T-helper 2 cell treated with Interferon-gamma antibody and Interleukin-4, amounts not matched to agents 5 μg/mL and 100 μg/mL, for 36 hours (primary cell): ENCODE data around the gene ARHGAP24.

Source experiments
- DNase-seq: peaks from one replicate; pipeline ENCODE4 v3.0.0; 2021; ENCODE audit warnings: low spot score
- H3K27ac Mint-ChIP-seq: one replicate; pipeline ENCODE4 v1.8.0; 2021; ENCODE audit warnings: mild to moderate bottlenecking, mixed read lengths
- H3K27me3 Mint-ChIP-seq: one replicate; pipeline ENCODE4 v1.8.0; 2021; ENCODE audit warnings: low read depth, mixed read lengths
- H3K36me3 Mint-ChIP-seq: one replicate; pipeline ENCODE4 v1.8.0; 2021; ENCODE audit warnings: low read depth, mixed read lengths
- H3K4me1 Mint-ChIP-seq: one replicate; pipeline ENCODE4 v1.8.0; 2021; ENCODE audit warnings: low read depth, mixed read lengths
- H3K4me3 Mint-ChIP-seq: one replicate; pipeline ENCODE4 v1.8.0; 2022; ENCODE audit warnings: mild to moderate bottlenecking, moderate library complexity, mixed read lengths
- H3K9me3 Mint-ChIP-seq: one replicate; pipeline ENCODE4 v1.8.0; 2021; ENCODE audit warnings: mixed read lengths

The ARHGAP24 gene

DNA sequence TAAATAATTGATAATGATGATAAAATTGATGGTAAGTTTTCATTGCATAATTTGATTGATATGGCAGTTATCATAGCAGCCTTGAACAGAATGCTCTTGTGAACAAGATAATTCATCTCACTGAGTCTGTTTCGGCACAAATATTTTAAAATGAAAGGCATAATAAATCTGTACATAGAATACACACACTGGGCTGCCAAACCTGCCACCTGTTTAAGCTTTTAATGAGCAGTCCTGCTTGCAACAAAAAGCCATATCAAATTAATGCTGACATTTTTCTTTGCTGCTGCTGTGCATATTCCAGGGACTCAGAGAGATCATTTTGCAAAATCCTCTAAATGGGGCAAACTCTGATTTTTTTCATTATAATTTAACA, 201.1 kb downstream of the ARHGAP24 start:
- H3K4me1 Mint-ChIP-seq, result no peaks in the 10 kb centered on the region
- H3K27ac Mint-ChIP-seq, result no peak overlapping the region
- no peak overlapping the region for H3K4me3 Mint-ChIP-seq
- no peaks in the 10 kb centered on the region for H3K9me3 Mint-ChIP-seq
- no peaks in the 10 kb centered on the region for H3K27me3 Mint-ChIP-seq
- no peak for DNase-seq
- no peaks in the 10 kb centered on the region for H3K36me3 Mint-ChIP-seq

DNA sequence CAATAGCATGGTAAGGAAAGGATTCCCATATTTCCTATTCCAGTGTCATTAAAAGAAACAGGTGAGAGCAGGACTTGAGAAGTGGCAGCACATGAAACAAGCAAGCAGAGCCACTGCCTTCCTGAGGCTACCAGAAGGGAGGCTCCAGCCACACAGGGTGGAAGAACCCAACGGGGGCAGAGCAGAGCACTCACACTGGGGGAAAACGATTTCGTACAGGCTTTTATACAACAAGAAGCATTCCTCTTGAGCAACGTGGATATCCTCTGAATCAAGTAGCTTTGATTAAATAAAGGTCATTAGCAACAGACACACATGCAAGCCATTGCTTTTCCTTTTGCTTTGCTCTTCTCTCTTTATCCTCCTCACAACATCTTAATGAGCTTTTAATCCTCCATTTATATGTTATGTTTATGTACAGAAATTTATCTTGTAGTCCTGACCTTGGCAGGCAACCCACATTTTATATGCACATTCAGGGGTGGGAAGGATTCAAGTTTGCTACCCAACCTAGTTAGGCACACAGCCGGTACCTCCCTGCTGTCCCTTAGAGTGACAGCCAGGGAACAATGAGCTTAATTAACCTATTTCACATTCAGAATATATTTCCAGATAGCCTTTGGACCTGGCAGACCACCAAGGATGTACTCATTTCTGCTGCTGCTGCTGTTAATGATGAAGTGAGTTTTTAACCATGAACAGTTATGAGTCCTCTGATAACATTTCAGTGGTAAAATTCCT, 202.1 kb downstream of the ARHGAP24 start:
- no peak overlapping the region for H3K4me3 Mint-ChIP-seq
- H3K36me3 Mint-ChIP-seq, result no peaks in the 10 kb centered on the region
- H3K27ac Mint-ChIP-seq, result no peak overlapping the region
- H3K9me3 Mint-ChIP-seq, result no peaks in the 10 kb centered on the region
- no peaks in the 10 kb centered on the region for H3K4me1 Mint-ChIP-seq
- DNase-seq, result no peak
- H3K27me3 Mint-ChIP-seq, result no peaks in the 10 kb centered on the region

DNA sequence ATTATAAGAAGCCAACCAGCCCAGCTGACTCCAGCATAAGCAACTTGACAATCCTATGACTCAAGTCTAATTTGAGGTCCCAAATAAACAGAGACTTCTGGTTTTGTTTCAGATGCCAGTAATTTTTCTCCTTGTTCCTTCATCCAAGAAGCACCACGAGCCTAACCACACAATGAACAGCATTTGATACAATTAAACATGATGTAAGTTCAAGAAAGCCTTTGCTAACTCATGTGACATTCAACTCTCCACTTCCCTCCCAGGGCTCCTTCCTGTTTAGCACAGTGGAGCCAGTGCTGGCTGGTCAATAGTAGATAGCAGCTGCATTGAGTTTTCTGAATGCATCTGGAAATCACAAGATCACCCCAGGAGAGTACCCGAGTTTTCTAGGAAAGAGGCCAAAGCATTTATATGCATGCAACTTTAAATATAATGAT, 206.3 kb downstream of the ARHGAP24 start:
- H3K4me3 Mint-ChIP-seq, result no peak overlapping the region
- no peaks in the 10 kb centered on the region for H3K36me3 Mint-ChIP-seq
- no peaks in the 10 kb centered on the region for H3K4me1 Mint-ChIP-seq
- no peak for DNase-seq
- no peaks in the 10 kb centered on the region for H3K27me3 Mint-ChIP-seq
- H3K27ac Mint-ChIP-seq, result no peak overlapping the region
- no peaks in the 10 kb centered on the region for H3K9me3 Mint-ChIP-seq

DNA sequence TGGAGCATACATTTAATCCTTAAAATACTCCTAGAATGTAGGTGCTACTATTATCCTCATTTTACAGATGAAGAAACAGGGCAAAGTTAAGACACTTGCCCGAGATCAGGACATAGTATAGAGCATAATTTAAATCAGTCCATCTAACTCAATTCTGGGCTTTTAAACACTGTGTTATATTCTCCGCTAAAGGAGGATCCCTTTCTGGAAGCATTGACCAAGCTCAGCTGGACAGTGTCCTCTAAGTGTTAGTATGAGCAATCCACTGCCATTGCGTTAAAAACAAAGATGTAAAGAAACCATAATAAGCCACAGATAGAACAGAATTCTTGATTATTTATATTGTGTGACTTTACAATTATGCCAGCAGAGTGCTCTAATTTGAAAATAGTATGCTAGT, 207.0 kb downstream of the ARHGAP24 start:
- H3K36me3 Mint-ChIP-seq, result no peaks in the 10 kb centered on the region
- H3K4me3 Mint-ChIP-seq, result no peak overlapping the region
- no peaks in the 10 kb centered on the region for H3K27me3 Mint-ChIP-seq
- H3K27ac Mint-ChIP-seq, result no peak overlapping the region
- no peak for DNase-seq
- H3K9me3 Mint-ChIP-seq, result no peaks in the 10 kb centered on the region
- no peaks in the 10 kb centered on the region for H3K4me1 Mint-ChIP-seq

DNA sequence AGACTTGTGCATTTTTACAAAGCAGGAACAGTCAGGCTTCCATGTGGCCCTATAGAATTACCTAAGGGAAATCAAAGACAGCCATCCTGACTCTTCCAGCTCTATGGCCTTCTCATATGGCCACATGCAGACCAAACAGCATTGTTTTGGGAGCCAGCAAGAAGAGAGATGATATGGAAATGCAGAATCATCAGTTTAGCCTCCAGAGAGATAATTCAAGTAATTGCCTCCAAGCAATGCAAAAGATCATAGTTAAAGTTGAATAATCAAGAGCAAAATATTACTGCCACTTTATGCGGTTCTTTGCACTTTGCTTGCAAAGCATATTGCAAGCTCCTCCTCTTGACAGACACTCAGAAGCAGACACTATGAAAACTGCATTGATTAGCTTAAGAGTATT, 207.4 kb downstream of the ARHGAP24 start:
- DNase-seq, result no peak
- H3K36me3 Mint-ChIP-seq, result no peaks in the 10 kb centered on the region
- no peaks in the 10 kb centered on the region for H3K4me1 Mint-ChIP-seq
- no peak overlapping the region for H3K27ac Mint-ChIP-seq
- H3K4me3 Mint-ChIP-seq, result no peak overlapping the region
- no peaks in the 10 kb centered on the region for H3K27me3 Mint-ChIP-seq
- H3K9me3 Mint-ChIP-seq, result no peaks in the 10 kb centered on the region

DNA sequence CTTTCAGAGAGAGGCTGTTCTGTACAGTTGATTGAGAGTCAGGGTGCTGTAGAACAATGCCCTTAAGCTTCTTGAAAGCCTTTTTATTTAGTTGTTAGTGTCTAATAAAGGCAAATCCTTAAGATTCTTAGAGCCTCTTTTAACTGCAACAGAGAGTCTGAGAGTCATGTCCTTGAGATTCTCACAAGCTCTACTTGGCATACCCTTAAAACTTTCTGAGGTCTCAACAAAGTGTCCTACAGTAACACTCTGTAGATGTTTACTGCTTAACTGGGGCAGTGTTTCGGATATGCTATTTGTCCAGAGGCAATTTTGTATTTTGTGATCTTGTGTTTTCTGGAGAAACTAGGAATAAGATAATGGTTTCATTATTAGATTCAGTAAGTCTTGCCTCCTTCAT, 209.7 kb downstream of the ARHGAP24 start:
- Mint-ChIP-seq H3K27me3 (no peaks in the 10 kb centered on the region), H3K27ac (no peak overlapping the region), H3K9me3 (no peaks in the 10 kb centered on the region), H3K4me1 (no peaks in the 10 kb centered on the region), H3K36me3 (no peaks in the 10 kb centered on the region), H3K4me3 (no peak overlapping the region)
- no peak for DNase-seq

DNA sequence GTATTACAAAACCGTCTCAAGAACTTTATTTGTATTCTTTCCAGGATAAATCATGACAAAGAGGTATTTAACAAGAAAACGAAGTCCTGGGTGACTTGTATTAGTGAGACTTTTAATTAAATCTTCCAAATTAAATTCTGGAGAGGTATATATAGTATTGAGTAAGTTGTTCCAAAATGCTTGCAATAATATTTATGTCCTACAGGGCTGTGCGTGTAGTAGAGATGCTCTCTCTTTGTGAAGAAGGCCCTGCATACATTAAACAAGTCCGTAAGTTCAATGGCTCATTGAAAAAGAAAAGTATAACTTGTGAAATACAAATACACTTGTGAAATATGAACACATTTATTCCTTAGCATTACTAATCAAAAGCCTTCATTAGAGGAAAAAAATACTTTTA, 211.4 kb downstream of the ARHGAP24 start:
- Mint-ChIP-seq H3K27ac (no peak overlapping the region), H3K4me3 (no peak overlapping the region), H3K4me1 (no peaks in the 10 kb centered on the region), H3K27me3 (no peaks in the 10 kb centered on the region), H3K36me3 (no peaks in the 10 kb centered on the region), H3K9me3 (no peaks in the 10 kb centered on the region)
- DNase-seq, result no peak

DNA sequence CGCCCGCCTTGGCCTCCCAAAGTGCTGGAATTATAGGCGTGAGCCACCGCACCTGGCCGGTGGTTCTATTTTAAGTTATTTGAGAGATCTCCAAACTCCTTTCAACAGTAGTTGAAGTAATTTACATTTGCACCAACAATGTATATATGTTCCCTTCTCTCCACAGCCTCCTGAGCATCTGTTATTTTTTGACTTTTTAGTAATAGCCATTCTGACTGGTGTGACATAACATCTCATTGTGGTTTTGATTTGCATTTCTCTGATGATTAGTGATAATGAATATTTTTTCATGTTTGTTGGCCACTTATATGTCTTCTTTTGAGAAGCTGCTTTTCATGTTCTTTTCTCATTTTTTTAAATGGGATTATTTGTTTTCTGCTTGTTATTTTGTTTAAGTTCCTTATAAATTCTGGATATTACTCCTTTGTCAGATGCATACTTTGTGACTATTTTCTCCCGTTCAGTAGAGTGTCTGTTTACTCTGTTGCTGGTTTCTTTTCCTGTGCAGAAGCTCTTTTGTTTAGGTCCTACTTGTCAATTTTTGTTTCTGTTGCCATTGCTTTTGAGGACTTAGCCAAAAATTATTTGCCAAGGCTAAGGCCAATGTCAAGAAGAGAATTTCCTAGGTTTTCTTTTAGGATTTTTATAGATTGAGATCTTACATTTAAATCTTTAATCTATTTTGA, 213.2 kb downstream of the ARHGAP24 start:
- Mint-ChIP-seq H3K36me3 (no peaks in the 10 kb centered on the region), H3K27me3 (no peaks in the 10 kb centered on the region), H3K27ac (no peak overlapping the region), H3K9me3 (no peaks in the 10 kb centered on the region), H3K4me3 (no peak overlapping the region), H3K4me1 (no peaks in the 10 kb centered on the region)
- no peak for DNase-seq

DNA sequence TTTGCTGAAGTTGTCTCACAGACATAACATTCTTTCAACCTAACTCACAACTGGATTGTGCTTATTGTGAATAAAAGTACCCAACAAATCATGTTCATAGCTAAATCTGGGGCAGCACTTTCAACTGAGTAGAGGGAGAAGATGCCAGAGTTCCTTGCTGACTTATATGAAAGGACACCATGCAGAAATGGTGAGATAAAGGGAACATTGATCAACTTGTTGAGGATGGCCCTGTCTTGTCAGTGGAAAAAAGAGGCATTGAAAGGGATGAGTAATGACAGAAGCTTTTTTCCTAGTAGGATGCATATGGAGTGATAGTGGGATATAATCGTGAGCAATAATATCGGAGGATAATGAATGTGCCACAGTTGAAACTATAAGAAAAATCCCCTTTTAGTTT, 221.7 kb downstream of the ARHGAP24 start:
- no peaks in the 10 kb centered on the region for H3K27me3 Mint-ChIP-seq

DNA sequence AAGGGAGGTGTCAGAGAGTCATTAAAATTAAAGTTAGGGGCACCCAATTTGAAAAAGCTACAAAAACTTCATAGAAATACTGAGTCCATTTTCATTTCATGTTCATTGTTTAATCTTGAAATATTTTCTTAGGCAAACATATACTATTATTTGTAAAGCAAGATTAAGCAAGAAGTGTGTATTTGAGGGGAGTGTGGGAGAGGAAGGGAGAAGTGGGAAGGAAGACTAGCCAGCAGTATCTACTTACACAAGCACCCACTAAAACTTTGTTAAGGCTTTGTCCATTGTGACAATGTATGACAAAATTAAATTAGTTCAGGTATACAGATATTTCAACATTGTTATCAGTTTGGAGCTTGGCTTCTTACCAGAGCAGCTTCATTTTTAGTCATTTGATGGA, 222.9 kb downstream of the ARHGAP24 start:
- no peaks in the 10 kb centered on the region for H3K4me1 Mint-ChIP-seq
- DNase-seq, result no peak
- H3K27ac Mint-ChIP-seq, result no peak overlapping the region
- H3K27me3 Mint-ChIP-seq, result no peaks in the 10 kb centered on the region
- H3K36me3 Mint-ChIP-seq, result no peaks in the 10 kb centered on the region
- no peak overlapping the region for H3K4me3 Mint-ChIP-seq
- H3K9me3 Mint-ChIP-seq, result no peaks in the 10 kb centered on the region

More for the DNA sequence above, 221.7 kb downstream of the ARHGAP24 start:
- Mint-ChIP-seq H3K9me3 (no peaks in the 10 kb centered on the region), H3K27ac (no peak overlapping the region), H3K4me3 (no peak overlapping the region), H3K4me1 (no peaks in the 10 kb centered on the region), H3K36me3 (no peaks in the 10 kb centered on the region)
- DNase-seq, result no peak

DNA sequence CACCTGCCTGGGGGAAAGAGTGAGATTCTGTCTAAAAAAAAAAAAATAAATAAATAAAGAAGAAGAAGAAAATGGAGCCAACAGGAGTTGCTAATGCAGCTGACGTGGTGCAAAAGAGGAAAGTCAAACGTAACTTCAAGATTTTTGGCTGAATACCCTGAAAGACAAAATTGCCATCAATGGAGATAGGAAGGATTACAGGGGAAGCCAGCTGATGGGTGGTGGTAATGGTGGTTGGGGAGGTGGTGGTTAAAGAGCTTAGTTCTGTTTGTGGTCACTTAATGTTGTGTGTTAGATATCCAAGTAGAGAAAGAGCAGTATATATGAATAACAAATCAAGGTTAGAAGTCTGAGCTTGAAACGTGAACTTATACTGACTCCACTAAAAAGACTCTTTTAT, 225.4 kb downstream of the ARHGAP24 start:
- DNase-seq, result no peak
- no peaks in the 10 kb centered on the region for H3K27me3 Mint-ChIP-seq
- H3K4me3 Mint-ChIP-seq, result no peak overlapping the region
- H3K4me1 Mint-ChIP-seq, result no peaks in the 10 kb centered on the region
- H3K36me3 Mint-ChIP-seq, result no peaks in the 10 kb centered on the region
- H3K27ac Mint-ChIP-seq, result no peak overlapping the region
- no peaks in the 10 kb centered on the region for H3K9me3 Mint-ChIP-seq

DNA sequence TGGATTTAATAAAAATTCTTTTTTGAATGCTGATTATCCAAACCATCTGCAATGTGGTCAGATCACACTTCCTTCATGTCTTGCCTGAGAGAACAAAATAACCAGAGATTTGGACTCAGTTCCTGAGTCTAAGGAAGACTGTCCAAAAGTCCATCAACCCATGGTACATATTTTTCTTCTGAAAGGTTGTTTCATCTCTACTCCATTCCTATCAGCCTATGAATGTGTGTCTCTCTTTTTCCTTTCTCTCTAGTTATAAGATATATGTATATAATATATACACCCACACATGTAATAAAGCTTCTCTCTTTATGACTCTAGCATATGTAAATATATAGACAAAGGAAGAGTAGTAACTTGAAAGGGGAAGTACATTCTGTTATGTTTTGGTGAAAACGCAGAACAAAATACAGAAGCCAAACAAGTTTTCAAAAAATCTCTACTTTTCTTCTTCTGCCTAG, 226.9 kb downstream of the ARHGAP24 start:
- H3K27ac Mint-ChIP-seq, result no peak overlapping the region
- no peaks in the 10 kb centered on the region for H3K36me3 Mint-ChIP-seq
- H3K4me1 Mint-ChIP-seq, result no peaks in the 10 kb centered on the region
- no peaks in the 10 kb centered on the region for H3K27me3 Mint-ChIP-seq
- no peak for DNase-seq
- no peaks in the 10 kb centered on the region for H3K9me3 Mint-ChIP-seq
- no peak overlapping the region for H3K4me3 Mint-ChIP-seq

DNA sequence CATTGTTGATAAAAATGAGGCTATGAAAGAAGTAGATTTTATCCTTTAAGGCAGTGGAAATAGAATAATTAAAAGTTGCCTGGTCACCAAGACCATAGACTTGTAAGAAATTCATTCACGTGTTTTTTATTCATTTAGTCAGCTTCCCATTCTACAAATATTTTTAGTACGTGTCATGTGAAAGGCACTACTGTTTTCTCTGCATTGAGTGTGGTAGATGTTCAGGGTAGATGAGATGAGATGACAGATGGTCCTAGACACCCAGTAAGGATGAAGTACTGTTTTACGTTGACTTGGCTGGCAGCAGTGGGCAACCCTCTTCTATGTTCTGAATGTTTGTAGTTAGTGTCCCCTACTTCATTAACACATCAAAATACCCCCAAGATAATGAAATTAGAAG, 228.1 kb downstream of the ARHGAP24 start:
- no peak overlapping the region for H3K27ac Mint-ChIP-seq
- no peak for DNase-seq
- H3K4me1 Mint-ChIP-seq, result no peaks in the 10 kb centered on the region
- no peak overlapping the region for H3K4me3 Mint-ChIP-seq
- H3K36me3 Mint-ChIP-seq, result no peaks in the 10 kb centered on the region
- H3K9me3 Mint-ChIP-seq, result no peaks in the 10 kb centered on the region
- no peaks in the 10 kb centered on the region for H3K27me3 Mint-ChIP-seq

DNA sequence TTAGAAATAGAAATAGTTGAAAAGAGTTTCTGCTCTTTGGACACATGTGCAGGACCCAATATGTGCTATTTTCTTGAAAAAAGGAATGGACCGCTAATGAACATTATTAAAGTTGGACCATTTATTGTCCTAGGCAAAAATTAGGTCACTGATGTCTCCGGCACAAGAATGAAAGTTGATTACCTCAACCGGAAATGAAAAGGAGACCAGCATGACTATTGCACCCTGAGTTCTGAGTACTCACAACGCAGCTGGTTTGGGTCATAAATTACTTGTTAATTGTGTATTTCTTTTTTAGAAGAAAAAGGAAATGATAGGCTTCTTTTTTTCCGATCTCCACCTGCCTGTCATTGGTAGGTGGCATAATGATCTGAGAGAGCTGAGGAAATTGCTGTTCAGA, 232.7 kb downstream of the ARHGAP24 start:
- H3K9me3 Mint-ChIP-seq, result no peaks in the 10 kb centered on the region
- no peaks in the 10 kb centered on the region for H3K4me1 Mint-ChIP-seq
- H3K27me3 Mint-ChIP-seq, result no peaks in the 10 kb centered on the region
- H3K4me3 Mint-ChIP-seq, result no peak overlapping the region
- DNase-seq, result no peak
- no peak overlapping the region for H3K27ac Mint-ChIP-seq
- H3K36me3 Mint-ChIP-seq, result no peaks in the 10 kb centered on the region

DNA sequence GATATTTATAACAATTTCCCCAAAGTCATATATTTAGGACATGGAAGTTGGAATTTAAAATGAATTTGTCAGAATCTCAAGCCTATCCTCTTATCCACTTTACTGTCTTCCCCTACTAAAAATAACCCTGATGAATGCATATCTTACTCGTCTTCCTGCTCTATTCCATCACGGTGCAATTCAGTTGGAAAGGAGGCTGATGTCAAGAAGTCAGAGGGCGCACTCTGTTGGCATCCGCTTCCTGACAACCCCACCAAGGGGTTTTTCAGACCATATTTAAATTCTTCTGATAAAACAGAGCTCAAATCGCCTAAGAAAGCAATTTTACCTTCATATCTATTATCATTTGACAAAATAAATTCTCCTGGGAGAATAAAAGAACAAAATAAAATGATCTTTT, 233.5 kb downstream of the ARHGAP24 start:
- no peaks in the 10 kb centered on the region for H3K4me1 Mint-ChIP-seq
- H3K27me3 Mint-ChIP-seq, result no peaks in the 10 kb centered on the region
- no peak for DNase-seq
- H3K27ac Mint-ChIP-seq, result no peak overlapping the region
- no peaks in the 10 kb centered on the region for H3K36me3 Mint-ChIP-seq
- no peak overlapping the region for H3K4me3 Mint-ChIP-seq
- H3K9me3 Mint-ChIP-seq, result no peaks in the 10 kb centered on the region
